ENCODE results near the gene FOXL1. TPM values are rescaled to one million over a fixed set of nuclear protein-coding genes. Genes with fewer than 3 reads are reported as not detected.

Gene FOXL1
- total and polyA plus RNA-seq, 2 experiments from 2014 or later, result 0.61 to 4.2 TPM

DNA sequence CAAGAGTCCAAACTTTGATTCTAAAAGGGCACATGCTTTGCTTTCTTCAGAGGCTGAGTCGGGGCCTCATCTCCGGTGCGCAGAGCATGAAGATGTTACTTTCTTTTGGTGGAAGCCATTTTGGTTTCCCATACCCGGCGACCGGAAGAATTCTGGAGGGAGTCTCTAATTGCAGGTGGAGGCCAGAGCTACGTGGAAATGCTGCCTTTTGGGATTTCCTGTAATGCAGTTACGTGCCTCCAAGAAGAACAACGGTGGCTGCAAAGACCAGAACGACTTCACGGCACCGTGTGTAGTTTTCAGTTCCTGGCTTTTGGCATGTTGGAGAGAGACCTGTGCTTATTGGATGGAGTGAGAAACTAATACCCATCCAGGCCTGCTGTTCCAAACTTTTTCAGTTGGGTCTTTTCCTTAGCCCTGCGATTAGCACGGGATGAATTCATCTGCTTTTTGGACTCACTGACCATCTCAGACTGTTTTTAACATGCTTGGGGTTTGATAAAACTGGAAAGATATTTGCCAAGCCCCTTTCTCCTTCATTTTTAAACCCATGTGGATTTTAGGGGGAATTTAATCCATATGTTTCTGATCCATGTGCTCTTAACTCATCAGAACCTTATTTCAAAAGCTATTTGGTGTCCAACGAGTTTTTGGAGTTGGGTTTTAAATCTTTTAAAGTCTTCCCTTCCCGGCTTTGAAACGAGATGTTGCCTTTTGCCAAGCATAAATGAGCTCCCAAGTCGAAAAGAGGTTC is 19.0 kb downstream of the FOXL1 start:
- peaks cover 4% of the 10 kb centered on the region for H3K27me3 ChIP-seq
- TF ChIP-seq CTCF (IDR thresholded peaks at IDR 0.05; ENCODE audit: low read depth, low read length), result no peak
- no peaks in the 10 kb centered on the region for H3K4me1 ChIP-seq (ENCODE audit: low read depth)

GRCh38 chr16:86597880-86598606 is 19.7 kb downstream of the FOXL1 start:
- no peak for TF ChIP-seq CTCF (IDR thresholded peaks at IDR 0.05; ENCODE audit: low read depth, low read length)
- H3K27ac ChIP-seq, result no peak overlapping the region
- H3K4me3 ChIP-seq, result no peak overlapping the region
- no peaks in the 10 kb centered on the region for H3K36me3 ChIP-seq
- no peaks in the 10 kb centered on the region for H3K4me1 ChIP-seq (ENCODE audit: low read depth)
- DNase-seq (ENCODE audit: low read depth in 1 of 2, low spot score in 1 of 2), result no peak
- peaks cover 4% of the 10 kb centered on the region for H3K27me3 ChIP-seq
- no peaks in the 10 kb centered on the region for H3K9me3 ChIP-seq (ENCODE audit: low read depth)

More for the DNA sequence above, 19.0 kb downstream of the FOXL1 start:
- H3K4me3 ChIP-seq, result no peak overlapping the region
- H3K36me3 ChIP-seq, result no peaks in the 10 kb centered on the region
- H3K9me3 ChIP-seq (ENCODE audit: low read depth), result no peaks in the 10 kb centered on the region
- H3K27ac ChIP-seq, result no peak overlapping the region
- no peak for DNase-seq (ENCODE audit: low read depth in 1 of 2, low spot score in 1 of 2)

DNA sequence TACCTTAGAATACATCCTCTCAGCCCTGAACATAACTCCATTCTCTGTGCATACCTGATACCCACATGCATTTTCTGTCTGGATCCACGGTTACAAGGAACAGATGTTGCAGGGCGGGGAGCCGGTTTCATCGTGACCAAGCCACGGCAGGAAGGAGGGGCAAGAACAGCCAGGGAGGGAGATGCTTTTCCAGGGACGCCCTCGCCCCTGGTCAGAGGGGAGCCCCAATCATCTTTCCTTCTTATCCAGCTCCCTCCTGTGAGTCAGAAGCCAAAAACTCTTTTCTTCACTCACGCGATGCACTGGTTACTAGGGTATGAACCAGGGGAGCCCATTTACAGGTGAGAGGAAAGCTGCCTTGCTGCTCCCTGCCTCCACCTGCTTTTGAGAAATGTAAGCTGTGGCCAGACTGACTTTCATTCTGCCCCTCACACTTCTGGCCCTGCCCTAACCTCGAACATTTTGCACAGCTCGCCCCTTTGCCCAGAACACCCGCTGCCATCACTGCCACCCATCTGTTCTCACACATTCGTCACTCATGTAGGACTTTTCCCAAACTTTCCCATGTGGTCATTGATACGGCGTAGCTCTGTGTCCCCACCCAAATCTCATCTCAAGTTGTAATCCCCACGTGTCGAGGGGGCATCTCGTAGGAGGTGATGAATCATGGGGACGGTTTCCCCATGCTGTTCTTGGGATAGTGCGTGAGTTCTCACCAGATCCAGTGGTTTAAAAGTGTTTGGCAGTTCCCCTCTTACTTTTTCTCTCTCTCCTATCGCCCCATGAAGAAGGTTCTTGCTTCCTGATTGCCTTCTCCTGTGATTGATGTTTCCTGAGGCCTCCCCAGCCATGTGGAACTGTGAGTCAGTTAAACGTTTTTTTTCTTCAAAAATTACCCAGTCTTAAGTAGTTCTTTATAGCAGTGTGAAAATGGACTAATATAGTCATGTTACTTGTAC is 20.5 kb downstream of the FOXL1 start:
- Histone ChIP-seq H3K36me3 (no peaks in the 10 kb centered on the region), H3K4me1 (ENCODE audit: low read depth) (no peaks in the 10 kb centered on the region), H3K4me3 (no peak overlapping the region), H3K9me3 (ENCODE audit: low read depth) (no peaks in the 10 kb centered on the region), H3K27me3 (peaks cover 3% of the 10 kb centered on the region), H3K27ac (no peak overlapping the region)
- TF ChIP-seq CTCF (IDR thresholded peaks at IDR 0.05; ENCODE audit: low read depth, low read length), result no peak
- DNase-seq (ENCODE audit: low read depth in 1 of 2, low spot score in 1 of 2), result no peak

DNA sequence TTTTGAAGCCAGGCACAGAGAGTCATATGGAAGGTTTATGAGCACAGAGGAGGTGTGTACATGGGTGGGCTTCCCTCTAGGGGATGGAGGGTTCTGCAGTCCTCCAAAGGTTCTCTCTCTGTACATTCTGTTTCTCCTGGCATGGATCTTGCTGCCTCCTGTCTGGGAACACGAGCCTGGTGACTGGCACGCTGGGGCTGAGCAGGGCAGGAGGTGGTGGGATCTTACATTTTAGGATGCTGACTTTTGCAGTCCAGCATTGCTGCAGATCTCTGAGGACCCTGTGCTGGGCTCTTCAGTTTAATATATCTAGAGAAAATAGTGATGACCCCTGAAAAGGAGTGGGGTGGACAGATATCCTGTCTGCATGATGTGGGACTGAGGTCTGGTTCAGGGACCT is 23.0 kb downstream of the FOXL1 start:
- Histone ChIP-seq H3K4me3 (no peak overlapping the region), H3K27me3 (no peaks in the 10 kb centered on the region), H3K36me3 (no peaks in the 10 kb centered on the region), H3K4me1 (ENCODE audit: low read depth) (no peaks in the 10 kb centered on the region), H3K9me3 (ENCODE audit: low read depth) (no peaks in the 10 kb centered on the region), H3K27ac (no peak overlapping the region)
- no peak for DNase-seq (ENCODE audit: low read depth in 1 of 2, low spot score in 1 of 2)
- no peak for TF ChIP-seq CTCF (IDR thresholded peaks at IDR 0.05; ENCODE audit: low read depth, low read length)

DNA sequence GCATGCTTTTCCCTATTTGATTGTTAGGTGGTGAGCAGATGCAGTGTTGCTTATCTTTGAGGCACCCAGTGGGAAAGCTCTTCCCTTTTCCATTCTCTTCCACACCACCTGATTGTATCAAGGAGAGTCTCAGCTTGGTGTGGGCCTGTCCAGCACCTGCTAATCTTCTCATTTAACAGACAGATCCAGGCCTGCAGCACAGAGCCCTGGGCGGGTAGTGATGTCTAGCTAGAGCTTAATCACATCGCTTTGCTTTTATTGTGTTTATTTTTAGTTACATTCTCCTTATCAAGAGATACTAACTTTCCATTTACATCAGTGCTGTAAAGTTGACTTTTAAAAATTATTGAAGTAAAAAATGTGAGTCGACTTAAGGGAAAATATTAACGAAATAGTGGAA is 24.2 kb downstream of the FOXL1 start:
- Histone ChIP-seq H3K9me3 (ENCODE audit: low read depth) (no peaks in the 10 kb centered on the region), H3K27ac (no peak overlapping the region), H3K27me3 (no peaks in the 10 kb centered on the region), H3K4me1 (ENCODE audit: low read depth) (no peaks in the 10 kb centered on the region), H3K4me3 (no peak overlapping the region), H3K36me3 (no peaks in the 10 kb centered on the region)
- no peak for TF ChIP-seq CTCF (IDR thresholded peaks at IDR 0.05; ENCODE audit: low read depth, low read length)
- DNase-seq (ENCODE audit: low read depth in 1 of 2, low spot score in 1 of 2), result no peak
